HepG2 (cell line): ENCODE data around the gene CDH22.

Source experiments
- CREM ChIP-seq, 2 experiments: sonication (generic) in 1 of 2; formaldehyde crosslinking in 1 of 2; IDR thresholded peaks; 2 replicates each; pipeline versions ENCODE4 v1.4.0 to v1.6.1; 2016 to 2020; ENCODE audit warnings: antibody characterized with exemption in 1 of 2, mild to moderate bottlenecking in 1 of 2, missing genetic modification reagents in 1 of 2
- ETV6 ChIP-seq: sonication (generic); formaldehyde crosslinking; conservative IDR thresholded peaks from 2 replicates; pipeline ENCODE4 v1.4.0; 2020; ENCODE audit warnings: missing genetic modification reagents
- EZH2 ChIP-seq: conservative IDR thresholded peaks from 2 replicates; pipeline ENCODE4 v1.6.1; 2012; ENCODE audit warnings: mild to moderate bottlenecking, low read depth, low read length, moderate library complexity
- JDP2 ChIP-seq: sonication (generic); formaldehyde crosslinking; IDR thresholded peaks from 2 replicates; pipeline ENCODE4 v1.8.1; 2022; ENCODE audit warnings: missing genetic modification reagents, borderline replicate concordance
- JUN ChIP-seq: sonication (generic); formaldehyde crosslinking; IDR thresholded peaks from 2 replicates; pipeline ENCODE4 v1.4.0; 2020; ENCODE audit warnings: mild to moderate bottlenecking, missing genetic modification reagents
- JUND ChIP-seq: sonication (generic); formaldehyde crosslinking; IDR thresholded peaks from 2 replicates; pipeline ENCODE4 v1.8.0; 2022; ENCODE audit warnings: mild to moderate bottlenecking, missing genetic modification reagents
- KLF9 ChIP-seq: IDR thresholded peaks from 2 replicates; pipeline ENCODE4 v1.6.1; 2016; ENCODE audit warnings: low read depth
- MYC ChIP-seq: sonication (generic); formaldehyde crosslinking; IDR thresholded peaks from 2 replicates; pipeline ENCODE4 v1.9.0; 2021; ENCODE audit warnings: missing genetic modification reagents, borderline replicate concordance
- RAD21 ChIP-seq: fragments of 450-650 bp; formaldehyde crosslinking; IDR thresholded peaks from 2 replicates; pipeline ENCODE4 v1.5.0; 2020; ENCODE audit warnings: mild to moderate bottlenecking
- ZNF484 ChIP-seq: sonication (generic); formaldehyde crosslinking; IDR thresholded peaks from 2 replicates; pipeline ENCODE4 v1.5.1; 2020; ENCODE audit warnings: mild to moderate bottlenecking, low read depth, missing genetic modification reagents, borderline replicate concordance
- ZNF737 ChIP-seq: sonication (generic); formaldehyde crosslinking; IDR thresholded peaks from 2 replicates; pipeline ENCODE4 v1.5.0; 2020; ENCODE audit warnings: missing genetic modification reagents, mild to moderate bottlenecking, borderline replicate concordance
- TF ChIP-seq, protein P1 (sequence below): sonication (generic); formaldehyde crosslinking; IDR thresholded peaks from 2 replicates; pipeline ENCODE4 v1.8.1; 2023; ENCODE audit warnings: mild to moderate bottlenecking, inconsistent platforms, moderate library complexity, missing genetic modification reagents, borderline replicate concordance
- TF ChIP-seq, protein P2 (sequence below), 2 experiments: sonication (generic) in 1 of 2; formaldehyde crosslinking in 1 of 2; IDR thresholded peaks; 2 replicates each; pipeline versions ENCODE4 v1.5.1 to v1.6.1; 2011 to 2020; ENCODE audit warnings: borderline replicate concordance in 1 of 2, low read depth in 1 of 2, low read length in 1 of 2, mild to moderate bottlenecking in 1 of 2, missing genetic modification reagents in 1 of 2, moderate library complexity in 1 of 2

GRCh38 chr20:46257887-46258286 lies 50.4 kb downstream of the CDH22 start:
- no peak for TF ChIP-seq MYC (CRISPR knock-in tag)
- no peak for TF ChIP-seq CREM (IDR thresholded peaks at IDR 0.05)
- TF ChIP-seq CREM (CRISPR knock-in tag; IDR thresholded peaks at IDR 0.05), result no peak
- TF ChIP-seq KLF9 (CRISPR knock-in tag), result no peak
- no peak for TF ChIP-seq ZNF737 (CRISPR knock-in tag)
- no peak for TF ChIP-seq ZNF484 (CRISPR knock-in tag)
- TF ChIP-seq, protein P1, sequence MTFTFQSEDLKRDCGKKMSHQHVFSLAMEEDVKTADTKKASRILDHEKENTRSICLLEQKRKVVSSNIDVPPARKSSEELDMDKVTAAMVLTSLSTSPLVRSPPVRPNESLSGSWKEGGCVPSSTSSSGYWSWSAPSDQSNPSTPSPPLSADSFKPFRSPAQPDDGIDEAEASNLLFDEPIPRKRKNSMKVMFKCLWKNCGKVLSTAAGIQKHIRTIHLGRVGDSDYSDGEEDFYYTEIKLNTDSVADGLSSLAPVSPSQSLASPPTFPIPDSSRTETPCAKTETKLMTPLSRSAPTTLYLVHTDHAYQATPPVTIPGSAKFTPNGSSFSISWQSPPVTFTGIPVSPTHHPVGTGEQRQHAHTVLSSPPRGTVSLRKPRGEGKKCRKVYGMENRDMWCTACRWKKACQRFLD, result no peak
- TF ChIP-seq, protein P2, sequence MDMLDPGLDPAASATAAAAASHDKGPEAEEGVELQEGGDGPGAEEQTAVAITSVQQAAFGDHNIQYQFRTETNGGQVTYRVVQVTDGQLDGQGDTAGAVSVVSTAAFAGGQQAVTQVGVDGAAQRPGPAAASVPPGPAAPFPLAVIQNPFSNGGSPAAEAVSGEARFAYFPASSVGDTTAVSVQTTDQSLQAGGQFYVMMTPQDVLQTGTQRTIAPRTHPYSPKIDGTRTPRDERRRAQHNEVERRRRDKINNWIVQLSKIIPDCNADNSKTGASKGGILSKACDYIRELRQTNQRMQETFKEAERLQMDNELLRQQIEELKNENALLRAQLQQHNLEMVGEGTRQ (IDR thresholded peaks at IDR 0.05; ENCODE audit: low read depth, low read length), result no peak
- TF ChIP-seq, protein P2 (CRISPR knock-in tag; IDR thresholded peaks at IDR 0.05; ENCODE audit: borderline replicate concordance), result no peak
- TF ChIP-seq JUN (CRISPR knock-in tag), result no peak
- no peak for TF ChIP-seq RAD21 (CRISPR knock-in tag)
- no peak for TF ChIP-seq ETV6 (CRISPR knock-in tag)
- no peak for TF ChIP-seq JDP2 (CRISPR knock-in tag)
- TF ChIP-seq JUND (CRISPR knock-in tag), result no peak
- TF ChIP-seq EZH2, result no peak
